ENCODE results near the gene BAZ1A. TPM values are rescaled to one million over a fixed set of nuclear protein-coding genes. Genes with fewer than 3 reads are reported as not detected.
A peak's percentile ranks its signal among the peaks of the same experiment; 100 is the strongest.

Gene BAZ1A
- total RNA-seq, 1 donor from 2014 or later: 25.0 TPM

DNA sequence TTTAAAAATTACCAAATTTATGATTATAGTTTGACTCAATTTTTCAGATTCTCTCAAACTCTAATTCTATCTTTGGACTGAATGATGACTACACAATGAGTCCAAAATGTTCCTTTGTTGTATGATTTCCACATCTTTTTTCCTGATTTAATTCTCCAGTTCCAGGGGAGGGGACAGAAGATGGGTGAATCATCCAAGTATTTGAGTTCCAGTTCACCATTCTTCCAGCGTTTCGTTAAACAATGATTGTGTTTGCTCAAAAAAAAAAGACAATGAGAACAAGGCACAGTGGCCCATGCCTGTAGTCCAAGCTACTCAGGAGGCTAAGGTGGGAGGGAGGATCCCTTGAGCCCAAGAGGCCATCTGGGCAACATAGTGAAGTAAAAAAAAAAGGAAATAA is 23.8 kb downstream of the BAZ1A start:
- no peak overlapping the region for H3K4me3 Mint-ChIP-seq (ENCODE audit: unreplicated experiment)
- no peaks in the 10 kb centered on the region for H3K27me3 Mint-ChIP-seq (ENCODE audit: low read depth)
- H3K27ac Mint-ChIP-seq (ENCODE audit: unreplicated experiment): no peak overlapping the region
- TF ChIP-seq, protein P1, sequence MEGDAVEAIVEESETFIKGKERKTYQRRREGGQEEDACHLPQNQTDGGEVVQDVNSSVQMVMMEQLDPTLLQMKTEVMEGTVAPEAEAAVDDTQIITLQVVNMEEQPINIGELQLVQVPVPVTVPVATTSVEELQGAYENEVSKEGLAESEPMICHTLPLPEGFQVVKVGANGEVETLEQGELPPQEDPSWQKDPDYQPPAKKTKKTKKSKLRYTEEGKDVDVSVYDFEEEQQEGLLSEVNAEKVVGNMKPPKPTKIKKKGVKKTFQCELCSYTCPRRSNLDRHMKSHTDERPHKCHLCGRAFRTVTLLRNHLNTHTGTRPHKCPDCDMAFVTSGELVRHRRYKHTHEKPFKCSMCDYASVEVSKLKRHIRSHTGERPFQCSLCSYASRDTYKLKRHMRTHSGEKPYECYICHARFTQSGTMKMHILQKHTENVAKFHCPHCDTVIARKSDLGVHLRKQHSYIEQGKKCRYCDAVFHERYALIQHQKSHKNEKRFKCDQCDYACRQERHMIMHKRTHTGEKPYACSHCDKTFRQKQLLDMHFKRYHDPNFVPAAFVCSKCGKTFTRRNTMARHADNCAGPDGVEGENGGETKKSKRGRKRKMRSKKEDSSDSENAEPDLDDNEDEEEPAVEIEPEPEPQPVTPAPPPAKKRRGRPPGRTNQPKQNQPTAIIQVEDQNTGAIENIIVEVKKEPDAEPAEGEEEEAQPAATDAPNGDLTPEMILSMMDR (IDR thresholded peaks at IDR 0.05): no peak
- H3K9me3 Mint-ChIP-seq (ENCODE audit: low read depth): no peaks in the 10 kb centered on the region
- H3K4me1 Mint-ChIP-seq (ENCODE audit: low read depth): peaks cover 3% of the 10 kb centered on the region
- DNase-seq (ENCODE audit: low spot score): no peak
- H3K36me3 Mint-ChIP-seq (ENCODE audit: low read depth): peaks cover 6% of the 10 kb centered on the region

DNA sequence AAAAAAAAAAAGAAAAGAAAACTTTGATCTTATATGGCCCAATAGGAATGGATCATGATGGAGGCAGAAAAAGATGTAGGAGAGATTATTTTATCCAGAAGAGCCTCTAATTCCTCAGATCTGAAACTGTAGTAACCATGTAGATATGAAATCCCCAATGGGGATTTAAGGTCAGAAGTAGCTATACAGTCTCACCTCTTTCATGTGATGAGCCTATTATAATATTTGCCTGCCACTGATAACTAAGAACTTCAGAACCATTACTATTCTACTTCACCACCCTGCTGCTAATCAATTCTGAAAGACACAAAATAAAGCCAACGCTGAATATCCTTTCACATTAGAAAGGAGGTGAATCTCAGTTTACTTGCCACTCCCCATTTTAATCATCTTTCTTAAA is 29.3 kb downstream of the BAZ1A start:
- no peaks in the 10 kb centered on the region for H3K27me3 Mint-ChIP-seq (ENCODE audit: low read depth)
- H3K4me1 Mint-ChIP-seq (ENCODE audit: low read depth): peaks cover 13% of the 10 kb centered on the region
- no peaks in the 10 kb centered on the region for H3K9me3 Mint-ChIP-seq (ENCODE audit: low read depth)

DNA sequence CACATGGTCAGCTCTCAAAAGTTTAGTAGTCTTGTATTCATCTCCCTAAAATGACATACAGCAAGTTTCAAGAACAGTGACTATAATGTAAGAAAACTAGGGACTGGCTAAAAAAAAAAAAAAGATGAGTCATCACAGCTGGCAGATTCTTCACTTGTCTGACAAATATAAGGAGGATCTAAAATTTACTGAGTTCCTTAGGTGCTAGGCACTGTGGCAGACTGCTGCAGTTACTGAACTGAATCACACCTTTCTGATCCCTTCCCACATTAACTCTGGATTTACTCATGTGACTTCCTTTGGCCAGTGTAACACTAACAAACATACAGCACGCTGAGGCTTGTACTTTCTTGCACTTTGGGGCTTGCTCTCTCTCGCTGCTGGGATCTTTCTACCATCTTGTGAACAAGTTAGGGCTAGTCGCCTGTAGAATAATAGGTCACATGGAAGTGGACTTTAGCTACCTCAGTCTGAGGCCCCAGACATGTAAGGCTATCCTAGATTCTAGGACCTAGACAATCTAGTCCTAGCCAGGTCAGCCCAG is 32.1 kb downstream of the BAZ1A start:
- H3K36me3 Mint-ChIP-seq (ENCODE audit: low read depth): no peaks in the 10 kb centered on the region
- peaks cover 13% of the 10 kb centered on the region for H3K4me1 Mint-ChIP-seq (ENCODE audit: low read depth)
- no peak for DNase-seq (ENCODE audit: low spot score)
- H3K27me3 Mint-ChIP-seq (ENCODE audit: low read depth): no peaks in the 10 kb centered on the region
- H3K27ac Mint-ChIP-seq (ENCODE audit: unreplicated experiment): peak overlapping the region; percentile 74
- TF ChIP-seq, protein P1 (IDR thresholded peaks at IDR 0.05): no peak
- H3K4me3 Mint-ChIP-seq (ENCODE audit: unreplicated experiment): no peak overlapping the region
- no peaks in the 10 kb centered on the region for H3K9me3 Mint-ChIP-seq (ENCODE audit: low read depth)

More for the DNA sequence above, 29.3 kb downstream of the BAZ1A start:
- TF ChIP-seq, protein P1 (IDR thresholded peaks at IDR 0.05): no peak
- no peak for DNase-seq (ENCODE audit: low spot score)
- Mint-ChIP-seq H3K4me3 (ENCODE audit: unreplicated experiment) (no peak overlapping the region), H3K27ac (ENCODE audit: unreplicated experiment) (no peak overlapping the region), H3K36me3 (ENCODE audit: low read depth) (no peaks in the 10 kb centered on the region)

DNA sequence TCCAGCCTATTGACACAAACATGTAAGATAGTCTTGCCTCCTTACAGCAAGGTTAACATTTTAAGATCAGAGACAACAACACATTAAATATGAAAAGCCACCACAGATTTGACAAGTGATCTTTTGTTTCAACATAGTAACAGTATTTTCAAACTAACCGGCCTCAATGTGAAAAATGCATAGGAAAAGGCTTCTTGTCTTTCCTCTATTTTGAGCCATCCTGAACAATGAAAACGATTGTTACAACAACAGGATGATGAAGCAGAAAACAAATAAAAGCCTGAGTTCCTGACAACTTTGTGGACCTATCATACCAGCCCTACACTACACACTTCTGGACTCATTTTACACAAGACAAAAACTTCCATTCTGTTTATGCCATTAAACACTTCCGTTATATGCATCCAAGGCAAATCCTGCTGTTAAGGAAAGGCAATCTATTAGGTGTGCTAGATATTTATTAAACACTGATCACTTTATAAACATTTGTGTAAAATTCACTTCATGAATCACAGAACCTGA is 37.3 kb downstream of the BAZ1A start:
- Mint-ChIP-seq H3K9me3 (ENCODE audit: low read depth) (no peaks in the 10 kb centered on the region), H3K36me3 (ENCODE audit: low read depth) (no peaks in the 10 kb centered on the region), H3K27me3 (ENCODE audit: low read depth) (no peaks in the 10 kb centered on the region), H3K4me3 (ENCODE audit: unreplicated experiment) (no peak overlapping the region), H3K4me1 (ENCODE audit: low read depth) (peaks cover 17% of the 10 kb centered on the region), H3K27ac (ENCODE audit: unreplicated experiment) (peak overlapping the region; percentile 20)
- no peak for DNase-seq (ENCODE audit: low spot score)
- TF ChIP-seq, protein P1 (IDR thresholded peaks at IDR 0.05): no peak

DNA sequence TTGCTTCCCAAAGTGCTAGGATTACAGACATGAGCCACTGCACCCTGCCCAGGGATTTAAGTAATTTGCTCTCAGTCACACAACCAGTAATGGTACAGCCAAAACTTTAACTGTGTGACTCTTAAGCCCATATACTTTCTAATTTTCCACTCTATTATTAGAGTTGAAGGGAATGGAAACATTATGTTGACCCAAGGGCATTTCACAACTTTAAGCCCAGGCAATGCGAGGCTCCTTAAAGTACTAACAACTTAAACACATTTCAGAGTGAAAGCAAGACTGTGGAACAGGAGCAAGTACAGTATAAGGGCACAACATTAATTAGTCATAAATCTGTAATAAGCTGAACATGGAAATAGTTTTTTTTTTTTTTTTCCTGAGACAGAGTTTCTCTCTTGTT is 39.8 kb downstream of the BAZ1A start:
- Mint-ChIP-seq H3K36me3 (ENCODE audit: low read depth) (no peaks in the 10 kb centered on the region), H3K27ac (ENCODE audit: unreplicated experiment) (no peak overlapping the region)

More for the DNA sequence above, 39.8 kb downstream of the BAZ1A start:
- Mint-ChIP-seq H3K9me3 (ENCODE audit: low read depth) (no peaks in the 10 kb centered on the region), H3K27me3 (ENCODE audit: low read depth) (no peaks in the 10 kb centered on the region), H3K4me3 (ENCODE audit: unreplicated experiment) (no peak overlapping the region), H3K4me1 (ENCODE audit: low read depth) (peaks cover 13% of the 10 kb centered on the region)
- no peak for DNase-seq (ENCODE audit: low spot score)
- TF ChIP-seq, protein P1 (IDR thresholded peaks at IDR 0.05): no peak
